ENCODE measurements around the gene DIS3L2. TPM values are rescaled to one million over a fixed set of nuclear protein-coding genes. Genes with fewer than 3 reads are reported as not detected.
A peak's percentile ranks its signal among the peaks of the same experiment; 100 is the strongest.

DIS3L2 gene, protein sequence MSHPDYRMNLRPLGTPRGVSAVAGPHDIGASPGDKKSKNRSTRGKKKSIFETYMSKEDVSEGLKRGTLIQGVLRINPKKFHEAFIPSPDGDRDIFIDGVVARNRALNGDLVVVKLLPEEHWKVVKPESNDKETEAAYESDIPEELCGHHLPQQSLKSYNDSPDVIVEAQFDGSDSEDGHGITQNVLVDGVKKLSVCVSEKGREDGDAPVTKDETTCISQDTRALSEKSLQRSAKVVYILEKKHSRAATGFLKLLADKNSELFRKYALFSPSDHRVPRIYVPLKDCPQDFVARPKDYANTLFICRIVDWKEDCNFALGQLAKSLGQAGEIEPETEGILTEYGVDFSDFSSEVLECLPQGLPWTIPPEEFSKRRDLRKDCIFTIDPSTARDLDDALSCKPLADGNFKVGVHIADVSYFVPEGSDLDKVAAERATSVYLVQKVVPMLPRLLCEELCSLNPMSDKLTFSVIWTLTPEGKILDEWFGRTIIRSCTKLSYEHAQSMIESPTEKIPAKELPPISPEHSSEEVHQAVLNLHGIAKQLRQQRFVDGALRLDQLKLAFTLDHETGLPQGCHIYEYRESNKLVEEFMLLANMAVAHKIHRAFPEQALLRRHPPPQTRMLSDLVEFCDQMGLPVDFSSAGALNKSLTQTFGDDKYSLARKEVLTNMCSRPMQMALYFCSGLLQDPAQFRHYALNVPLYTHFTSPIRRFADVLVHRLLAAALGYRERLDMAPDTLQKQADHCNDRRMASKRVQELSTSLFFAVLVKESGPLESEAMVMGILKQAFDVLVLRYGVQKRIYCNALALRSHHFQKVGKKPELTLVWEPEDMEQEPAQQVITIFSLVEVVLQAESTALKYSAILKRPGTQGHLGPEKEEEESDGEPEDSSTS
- total RNA-seq, result 32.2 TPM

DNA sequence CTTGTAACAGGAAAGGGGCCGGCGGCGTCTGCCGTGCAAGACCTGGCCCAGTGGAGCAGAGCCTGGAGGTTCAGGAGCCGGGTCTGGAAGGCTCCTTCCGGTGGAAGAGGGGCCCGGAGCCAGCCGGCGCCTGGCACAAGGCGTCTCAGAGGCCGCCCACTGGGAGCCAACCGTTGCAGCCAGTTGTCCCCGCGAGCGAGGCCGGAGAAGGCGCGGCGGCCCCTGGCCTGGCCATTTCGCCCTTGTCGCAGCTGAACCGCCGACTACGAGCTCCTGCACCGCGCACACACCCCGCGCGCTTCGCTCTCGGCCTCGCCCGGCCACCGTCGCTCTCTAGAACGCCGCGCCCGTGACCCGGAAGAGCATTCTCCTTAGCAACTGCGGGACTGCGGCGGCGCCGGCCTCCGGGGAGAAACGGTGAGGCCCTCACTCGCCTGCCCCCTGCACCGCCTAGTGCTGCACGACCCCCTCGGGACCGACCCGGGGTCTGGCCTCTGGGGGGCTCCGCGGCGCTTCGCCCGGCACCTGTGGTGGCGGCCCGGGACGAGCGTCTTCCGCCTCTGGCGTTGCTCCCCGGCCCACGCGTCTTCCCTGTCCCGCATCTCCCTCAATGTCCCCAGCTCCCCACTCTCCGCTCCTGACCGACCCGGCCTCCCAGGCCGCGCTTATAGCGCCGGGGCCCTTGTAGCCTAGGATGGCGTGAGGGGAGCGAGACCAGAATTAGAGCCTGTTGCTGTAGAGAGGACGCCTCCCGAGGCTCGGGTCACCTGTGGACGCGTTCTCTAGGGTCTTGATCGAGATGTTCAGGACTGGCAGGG is at the start of gene DIS3L2:
DIS3L2 (plus strand) TSS at position 365 of the 818 bp plus-strand sequence. CDS start 53,215 bp downstream, outside the sequence.
- peaks cover 35% of the 10 kb centered on the region for H3K4me1 ChIP-seq
- H3K4me3 ChIP-seq, result peak within 1 kb of the TSS; percentile 52 to 77
- H3K9me3 ChIP-seq, result no peaks in the 10 kb centered on the region
- TF ChIP-seq POLR2AphosphoS5 (IDR thresholded peaks at IDR 0.05; ENCODE audit: insufficient read depth in 1 of 2, low read depth in 1 of 2) (peak; percentile 37 to 76), POLR2A (IDR thresholded peaks at IDR 0.05) (no peak)
- DNase-seq (ENCODE audit: extremely low spot score in 2 of 2), result no peak
- H3K27ac ChIP-seq, result peak within 1 kb of the TSS; percentile 75
- intact Hi-C loops (cut with DNase I), result no loop called here
- no peaks in the 10 kb centered on the region for H3K36me3 ChIP-seq
- no peaks in the 10 kb centered on the region for H3K27me3 ChIP-seq

DNA sequence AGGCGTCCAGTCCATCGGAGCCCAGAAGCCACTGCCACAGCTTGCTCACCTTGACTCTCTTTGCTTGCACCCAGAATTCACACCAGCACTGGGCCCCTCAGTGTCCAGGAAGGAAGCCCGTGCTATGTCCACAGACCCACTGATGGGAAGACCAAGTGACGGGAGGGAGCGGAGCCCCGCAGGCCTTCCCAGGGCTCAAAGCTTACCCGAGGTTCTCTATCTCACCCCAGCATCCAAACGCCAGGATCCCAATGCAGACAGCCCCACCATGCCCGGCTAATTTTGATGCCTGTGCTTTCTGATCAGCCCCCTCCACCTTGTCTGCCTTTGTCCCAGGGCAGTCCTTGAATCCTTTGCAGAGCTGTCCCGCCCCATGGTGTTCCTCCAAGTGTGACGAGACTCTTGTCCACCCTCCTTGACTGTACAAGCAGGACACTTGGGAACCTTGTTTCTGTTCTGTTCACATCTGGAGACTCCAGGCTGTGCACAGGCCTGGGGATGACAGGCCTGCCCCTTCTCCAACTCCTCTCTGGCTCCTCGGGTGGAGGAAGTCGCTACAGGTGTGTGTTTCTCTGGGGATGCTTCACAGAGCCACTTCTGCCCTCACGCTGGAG is 47.3 kb upstream of the DIS3L2 start:
- no peak overlapping the region for H3K27ac ChIP-seq
- no peaks in the 10 kb centered on the region for H3K36me3 ChIP-seq
- no peak for DNase-seq (ENCODE audit: extremely low spot score in 2 of 2)
- H3K4me1 ChIP-seq, result peaks cover 5% of the 10 kb centered on the region
- H3K4me3 ChIP-seq, result no peak overlapping the region
- H3K27me3 ChIP-seq, result no peaks in the 10 kb centered on the region
- TF ChIP-seq POLR2AphosphoS5 (IDR thresholded peaks at IDR 0.05; ENCODE audit: insufficient read depth in 1 of 2, low read depth in 1 of 2), result no peak
- TF ChIP-seq POLR2A (IDR thresholded peaks at IDR 0.05), result no peak
- TF ChIP-seq, protein P1, sequence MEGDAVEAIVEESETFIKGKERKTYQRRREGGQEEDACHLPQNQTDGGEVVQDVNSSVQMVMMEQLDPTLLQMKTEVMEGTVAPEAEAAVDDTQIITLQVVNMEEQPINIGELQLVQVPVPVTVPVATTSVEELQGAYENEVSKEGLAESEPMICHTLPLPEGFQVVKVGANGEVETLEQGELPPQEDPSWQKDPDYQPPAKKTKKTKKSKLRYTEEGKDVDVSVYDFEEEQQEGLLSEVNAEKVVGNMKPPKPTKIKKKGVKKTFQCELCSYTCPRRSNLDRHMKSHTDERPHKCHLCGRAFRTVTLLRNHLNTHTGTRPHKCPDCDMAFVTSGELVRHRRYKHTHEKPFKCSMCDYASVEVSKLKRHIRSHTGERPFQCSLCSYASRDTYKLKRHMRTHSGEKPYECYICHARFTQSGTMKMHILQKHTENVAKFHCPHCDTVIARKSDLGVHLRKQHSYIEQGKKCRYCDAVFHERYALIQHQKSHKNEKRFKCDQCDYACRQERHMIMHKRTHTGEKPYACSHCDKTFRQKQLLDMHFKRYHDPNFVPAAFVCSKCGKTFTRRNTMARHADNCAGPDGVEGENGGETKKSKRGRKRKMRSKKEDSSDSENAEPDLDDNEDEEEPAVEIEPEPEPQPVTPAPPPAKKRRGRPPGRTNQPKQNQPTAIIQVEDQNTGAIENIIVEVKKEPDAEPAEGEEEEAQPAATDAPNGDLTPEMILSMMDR (IDR thresholded peaks at IDR 0.05), result no peak
- intact Hi-C loops (cut with DNase I), result no loop called here
- H3K9me3 ChIP-seq, result no peaks in the 10 kb centered on the region

DNA sequence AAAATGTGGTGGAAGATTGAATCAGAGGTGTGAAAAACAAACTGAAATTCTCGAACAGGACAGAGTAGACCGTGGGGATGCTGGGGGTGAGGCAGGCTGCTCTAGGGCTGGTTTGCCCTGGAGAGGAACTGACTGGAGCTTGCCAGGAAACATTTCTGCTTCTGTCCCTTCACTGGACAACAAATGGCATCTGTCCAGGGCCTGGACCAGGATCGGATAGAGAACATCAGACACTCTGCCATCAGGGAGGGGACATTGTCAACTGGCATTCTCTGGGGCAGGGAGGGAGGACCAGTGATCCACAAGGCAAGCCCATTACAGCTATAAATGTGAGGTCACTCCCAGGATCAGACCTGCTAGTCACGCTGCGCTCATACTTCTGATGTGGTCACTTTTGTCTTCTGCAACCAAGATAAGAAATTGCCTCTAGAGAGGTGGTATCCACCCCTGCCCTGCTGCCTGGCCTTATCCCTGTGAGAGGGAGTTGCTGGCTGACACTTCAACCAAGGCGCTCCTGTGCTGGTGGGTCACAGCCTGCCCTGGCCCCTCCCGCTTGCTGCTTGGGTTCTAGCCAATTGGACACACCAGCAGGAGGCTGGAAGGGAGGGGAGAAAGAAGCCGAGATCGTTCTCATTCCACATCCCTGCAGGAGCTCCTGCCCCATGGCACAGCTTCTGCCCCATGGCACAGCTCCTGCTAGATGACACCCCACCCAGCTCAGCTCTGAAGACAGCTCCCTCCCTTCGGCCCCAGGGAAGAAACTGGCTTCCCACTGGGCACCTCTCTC is 44.0 kb upstream of the DIS3L2 start:
- no peak for DNase-seq (ENCODE audit: extremely low spot score in 2 of 2)
- no peaks in the 10 kb centered on the region for H3K27me3 ChIP-seq
- no peak overlapping the region for H3K27ac ChIP-seq
- peaks cover 5% of the 10 kb centered on the region for H3K4me1 ChIP-seq
- no peak overlapping the region for H3K4me3 ChIP-seq
- no peaks in the 10 kb centered on the region for H3K36me3 ChIP-seq
- TF ChIP-seq, protein P1 (IDR thresholded peaks at IDR 0.05), result no peak
- TF ChIP-seq POLR2AphosphoS5 (IDR thresholded peaks at IDR 0.05; ENCODE audit: insufficient read depth in 1 of 2, low read depth in 1 of 2) (no peak), POLR2A (IDR thresholded peaks at IDR 0.05) (no peak)
- H3K9me3 ChIP-seq, result no peaks in the 10 kb centered on the region
- intact Hi-C loops (cut with DNase I), result no loop called here

DNA sequence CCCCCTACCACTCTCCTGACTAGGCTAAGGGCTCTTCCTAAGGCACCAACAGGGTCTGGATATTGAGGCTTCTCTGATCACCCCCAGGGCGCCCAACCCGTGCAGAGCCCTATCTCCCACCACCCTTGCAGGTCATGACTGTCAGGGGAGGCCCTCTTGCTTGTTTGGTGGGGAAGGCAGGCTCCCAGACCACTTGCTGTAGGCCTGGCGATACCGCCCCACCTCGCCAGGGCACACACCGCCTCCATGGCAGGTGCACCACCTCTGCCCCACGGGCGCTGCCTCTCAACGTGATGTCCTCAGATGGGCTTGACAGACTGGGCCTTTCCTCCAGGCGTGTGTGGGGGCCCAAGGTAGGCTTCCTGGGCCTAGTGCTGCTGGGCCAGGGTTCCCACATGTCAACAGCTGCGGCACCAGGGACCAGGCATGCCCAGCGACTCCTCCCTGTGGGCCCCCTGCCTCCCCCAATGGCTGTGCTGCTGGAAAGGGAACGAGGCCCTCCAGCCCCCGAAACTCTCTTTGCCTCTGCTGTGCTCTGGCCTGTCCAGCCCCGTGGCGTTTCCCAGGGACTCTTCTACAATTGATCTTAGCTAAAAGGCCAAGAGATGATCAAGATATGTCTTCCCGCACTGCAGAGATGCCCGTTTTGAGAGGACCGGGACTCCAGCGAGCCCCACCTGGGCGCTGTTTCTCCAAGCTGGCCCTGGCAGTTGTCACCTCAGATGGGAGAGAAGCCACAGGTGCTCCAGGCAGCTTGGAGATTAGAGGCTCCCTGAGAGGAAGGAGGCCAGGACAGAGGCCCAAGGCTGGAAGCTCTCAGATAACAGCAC is 42.8 kb upstream of the DIS3L2 start:
- Histone ChIP-seq H3K36me3 (no peaks in the 10 kb centered on the region), H3K27me3 (no peaks in the 10 kb centered on the region), H3K4me3 (no peak overlapping the region), H3K9me3 (no peaks in the 10 kb centered on the region), H3K27ac (no peak overlapping the region), H3K4me1 (peaks cover 5% of the 10 kb centered on the region)
- no peak for DNase-seq (ENCODE audit: extremely low spot score in 2 of 2)
- intact Hi-C loops (cut with DNase I), result no loop called here
- TF ChIP-seq POLR2A (IDR thresholded peaks at IDR 0.05) (no peak), POLR2AphosphoS5 (IDR thresholded peaks at IDR 0.05; ENCODE audit: insufficient read depth in 1 of 2, low read depth in 1 of 2) (no peak)
- TF ChIP-seq, protein P1 (IDR thresholded peaks at IDR 0.05), result no peak
